ENCODE results near the gene FOSL1. TPM values are rescaled to one million over a fixed set of nuclear protein-coding genes. Genes with fewer than 3 reads are reported as not detected.

FOSL1 gene
- total RNA-seq, 2 donors from 2014 or later = 4.9 to 6.8 TPM

GRCh38 chr11:65915821-65916251 is 15.6 kb upstream of the FOSL1 start:
- Histone ChIP-seq H3K4me3 (peak overlapping the region in 1 of 2 donors; percentile 19), H3K27ac (peak overlapping the region; percentile 93 to 97), H3K4me1 (peaks cover 0 to 62% of the 10 kb centered on the region in 2 donors), H3K27me3 (no peaks in the 10 kb centered on the region), H3K9me3 (no peaks in the 10 kb centered on the region), H3K36me3 (no peaks in the 10 kb centered on the region)
- no peak for TF ChIP-seq CTCF (IDR thresholded peaks at IDR 0.05)
- peak; percentile 96 for DNase-seq (ENCODE audit: low spot score)

DNA sequence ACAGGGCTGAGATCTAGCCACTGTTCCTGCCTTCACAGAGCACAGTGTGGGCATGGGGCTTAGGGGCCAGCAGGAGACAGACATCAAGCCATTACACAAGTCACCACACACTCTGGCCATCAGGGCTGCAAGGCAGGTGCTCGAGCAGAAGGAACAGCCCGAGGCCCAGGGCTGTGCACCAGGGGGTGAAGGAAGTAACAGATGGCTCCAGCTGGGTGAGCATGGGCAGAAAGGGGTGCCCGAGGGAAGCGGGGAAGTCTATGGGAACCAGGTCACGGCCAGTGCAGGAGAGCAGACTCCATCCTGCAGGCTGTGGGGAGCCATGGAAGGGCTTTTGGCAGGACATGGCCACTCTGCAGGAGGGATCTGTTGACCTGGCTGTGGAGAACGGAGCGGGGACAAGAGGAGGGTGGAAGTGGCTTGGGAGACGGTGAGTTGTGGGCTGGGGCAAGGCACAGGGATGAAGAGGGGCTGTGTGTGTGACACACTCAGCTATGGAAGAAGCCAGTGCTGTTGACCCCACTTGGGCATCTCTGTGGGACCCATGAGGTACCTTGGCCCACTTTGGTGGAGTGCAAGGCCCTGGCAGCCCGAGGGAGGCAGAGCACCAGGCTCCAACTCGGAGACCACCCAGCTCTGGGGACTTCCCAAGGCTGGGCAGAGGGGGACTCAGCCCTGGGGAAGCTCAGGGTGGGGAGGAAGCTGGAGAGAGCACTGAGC is 15.1 kb upstream of the FOSL1 start:
- Histone ChIP-seq H3K27me3 (no peaks in the 10 kb centered on the region), H3K4me1 (peaks cover 0 to 56% of the 10 kb centered on the region in 2 donors), H3K36me3 (no peaks in the 10 kb centered on the region), H3K4me3 (peak overlapping the region in 1 of 2 donors; percentile 19), H3K27ac (peak overlapping the region; percentile 93 to 97), H3K9me3 (no peaks in the 10 kb centered on the region)
- DNase-seq (ENCODE audit: low spot score) = no peak
- no peak for TF ChIP-seq CTCF (IDR thresholded peaks at IDR 0.05)

- no peak for TF ChIP-seq CTCF (IDR thresholded peaks at IDR 0.05)
- Histone ChIP-seq H3K27me3 (no peaks in the 10 kb centered on the region), H3K9me3 (no peaks in the 10 kb centered on the region), H3K4me1 (peaks cover 0 to 45% of the 10 kb centered on the region in 2 donors), H3K27ac (no peak overlapping the region), H3K4me3 (no peak overlapping the region), H3K36me3 (no peaks in the 10 kb centered on the region)
- no peak for DNase-seq (ENCODE audit: low spot score)
Measured at GRCh38 chr11:65912845-65913244, 12.7 kb upstream of the FOSL1 start.

- TF ChIP-seq CTCF (IDR thresholded peaks at IDR 0.05) = peak in 1 of 2 donors; percentile 54
- no peak overlapping the region for H3K4me3 ChIP-seq
- no peak for DNase-seq (ENCODE audit: low spot score)
Measured at GRCh38 chr11:65911682-65912568, 11.7 kb upstream of the FOSL1 start.

DNA sequence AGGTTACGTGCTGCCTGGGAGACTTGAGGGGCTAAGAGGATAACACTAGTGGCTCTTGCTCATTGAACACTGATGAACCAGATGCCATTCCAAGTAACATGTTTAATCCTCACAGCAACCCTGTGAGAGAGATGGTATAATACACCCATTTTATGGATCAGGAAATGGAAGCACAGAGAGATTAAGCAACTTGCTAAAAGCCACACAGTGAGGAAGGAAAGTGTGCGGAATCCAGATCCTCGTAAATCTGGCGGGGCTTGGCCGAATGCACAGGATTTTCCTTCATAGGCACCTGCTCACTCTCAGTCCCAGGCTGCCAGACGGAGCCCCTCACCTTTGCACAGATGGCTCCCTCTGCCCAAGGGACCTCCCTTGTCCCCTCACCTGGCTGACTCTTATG is 7.7 kb upstream of the FOSL1 start:
- DNase-seq (ENCODE audit: low spot score) = no peak
- Histone ChIP-seq H3K4me1 (peaks cover 0 to 13% of the 10 kb centered on the region in 2 donors), H3K9me3 (no peaks in the 10 kb centered on the region), H3K4me3 (no peak overlapping the region), H3K27me3 (no peaks in the 10 kb centered on the region), H3K36me3 (no peaks in the 10 kb centered on the region), H3K27ac (no peak overlapping the region)
- TF ChIP-seq CTCF (IDR thresholded peaks at IDR 0.05) = no peak

More at GRCh38 chr11:65911682-65912568, 11.7 kb upstream of the FOSL1 start:
- Histone ChIP-seq H3K27ac (no peak overlapping the region), H3K9me3 (no peaks in the 10 kb centered on the region), H3K36me3 (no peaks in the 10 kb centered on the region), H3K4me1 (peaks cover 0 to 36% of the 10 kb centered on the region in 2 donors), H3K27me3 (no peaks in the 10 kb centered on the region)
